Testis (tissue), 2 donors: Measurements from ENCODE around the gene HNRNPA1L2.
"Not testable (repeated sequence)": the region's sequence is repeated elsewhere in the genome, so short reads cannot be mapped to it uniquely, and the experiment has no call there.

Source experiments
- POLR2A ChIP-seq: fragments of 450-650 bp; IDR thresholded peaks from one replicate; pipeline ENCODE4 v1.6.1; 2017; ENCODE audit warnings: antibody characterized with exemption, mild to moderate bottlenecking, moderate library complexity
- TF ChIP-seq, protein P1 (sequence below), 3 experiments: fragments of 450-650 bp in 2 of 3; fragments of 200-600 bp in 1 of 3; sonication (generic) in 1 of 3; IDR thresholded peaks; one replicate each; pipeline ENCODE4 v1.5.1; 2016 to 2019; ENCODE audit warnings: antibody characterized with exemption in 3 of 3, mild to moderate bottlenecking in 2 of 3, moderate library complexity in 1 of 3

GRCh38 chr13:52610158-52610557 is 32.1 kb upstream of the HNRNPA1L2 start:
- TF ChIP-seq POLR2A = not testable (repeated sequence)
- TF ChIP-seq, protein P1, sequence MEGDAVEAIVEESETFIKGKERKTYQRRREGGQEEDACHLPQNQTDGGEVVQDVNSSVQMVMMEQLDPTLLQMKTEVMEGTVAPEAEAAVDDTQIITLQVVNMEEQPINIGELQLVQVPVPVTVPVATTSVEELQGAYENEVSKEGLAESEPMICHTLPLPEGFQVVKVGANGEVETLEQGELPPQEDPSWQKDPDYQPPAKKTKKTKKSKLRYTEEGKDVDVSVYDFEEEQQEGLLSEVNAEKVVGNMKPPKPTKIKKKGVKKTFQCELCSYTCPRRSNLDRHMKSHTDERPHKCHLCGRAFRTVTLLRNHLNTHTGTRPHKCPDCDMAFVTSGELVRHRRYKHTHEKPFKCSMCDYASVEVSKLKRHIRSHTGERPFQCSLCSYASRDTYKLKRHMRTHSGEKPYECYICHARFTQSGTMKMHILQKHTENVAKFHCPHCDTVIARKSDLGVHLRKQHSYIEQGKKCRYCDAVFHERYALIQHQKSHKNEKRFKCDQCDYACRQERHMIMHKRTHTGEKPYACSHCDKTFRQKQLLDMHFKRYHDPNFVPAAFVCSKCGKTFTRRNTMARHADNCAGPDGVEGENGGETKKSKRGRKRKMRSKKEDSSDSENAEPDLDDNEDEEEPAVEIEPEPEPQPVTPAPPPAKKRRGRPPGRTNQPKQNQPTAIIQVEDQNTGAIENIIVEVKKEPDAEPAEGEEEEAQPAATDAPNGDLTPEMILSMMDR (IDR thresholded peaks at IDR 0.05) = not testable (repeated sequence)
